ENCODE results near the gene TMEM151B. TPM values are rescaled to one million over a fixed set of nuclear protein-coding genes. Genes with fewer than 3 reads are reported as not detected.
"Not testable (repeated sequence)": the region's sequence is repeated elsewhere in the genome, so short reads cannot be mapped to it uniquely, and the experiment has no call there.

Gene TMEM151B
- total RNA-seq, 1 donor from 2014 or later: 0.13 TPM

- Histone ChIP-seq H4K20me1 (ENCODE audit: low read depth) (peaks cover 27% of the 10 kb centered on the region), H3K79me2 (ENCODE audit: low read depth) (peaks cover 19% of the 10 kb centered on the region), H3K4me2 (no peak overlapping the region), H3K27me3 (no peaks in the 10 kb centered on the region), H2AFZ (replicated peaks) (no peak overlapping the region), H3K4me3 (no peak overlapping the region), H3F3A (ENCODE audit: low read depth) (peaks cover 13% of the 10 kb centered on the region), H3K9ac (no peak overlapping the region), H3K9me3 (ENCODE audit: low read depth) (no peaks in the 10 kb centered on the region), H3K27ac (no peak overlapping the region), H3K4me1 (peaks cover 27% of the 10 kb centered on the region), H3K36me3 (no peaks in the 10 kb centered on the region)
- no peak for DNase-seq (ENCODE audit: low spot score)
- H3K27ac Mint-ChIP-seq: no peak overlapping the region
- TF ChIP-seq, protein P1, sequence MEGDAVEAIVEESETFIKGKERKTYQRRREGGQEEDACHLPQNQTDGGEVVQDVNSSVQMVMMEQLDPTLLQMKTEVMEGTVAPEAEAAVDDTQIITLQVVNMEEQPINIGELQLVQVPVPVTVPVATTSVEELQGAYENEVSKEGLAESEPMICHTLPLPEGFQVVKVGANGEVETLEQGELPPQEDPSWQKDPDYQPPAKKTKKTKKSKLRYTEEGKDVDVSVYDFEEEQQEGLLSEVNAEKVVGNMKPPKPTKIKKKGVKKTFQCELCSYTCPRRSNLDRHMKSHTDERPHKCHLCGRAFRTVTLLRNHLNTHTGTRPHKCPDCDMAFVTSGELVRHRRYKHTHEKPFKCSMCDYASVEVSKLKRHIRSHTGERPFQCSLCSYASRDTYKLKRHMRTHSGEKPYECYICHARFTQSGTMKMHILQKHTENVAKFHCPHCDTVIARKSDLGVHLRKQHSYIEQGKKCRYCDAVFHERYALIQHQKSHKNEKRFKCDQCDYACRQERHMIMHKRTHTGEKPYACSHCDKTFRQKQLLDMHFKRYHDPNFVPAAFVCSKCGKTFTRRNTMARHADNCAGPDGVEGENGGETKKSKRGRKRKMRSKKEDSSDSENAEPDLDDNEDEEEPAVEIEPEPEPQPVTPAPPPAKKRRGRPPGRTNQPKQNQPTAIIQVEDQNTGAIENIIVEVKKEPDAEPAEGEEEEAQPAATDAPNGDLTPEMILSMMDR (IDR thresholded peaks at IDR 0.05): no peak
- TF ChIP-seq EZH2phosphoT487 (IDR thresholded peaks at IDR 0.05) (no peak), EZH2 (IDR thresholded peaks at IDR 0.05) (no peak)
- no peaks in the 10 kb centered on the region for H3K9me3 Mint-ChIP-seq
- H3K4me3 Mint-ChIP-seq: no peak overlapping the region
- peaks cover 6% of the 10 kb centered on the region for H3K27me3 Mint-ChIP-seq (ENCODE audit: insufficient read depth, low read depth)
- H3K4me1 Mint-ChIP-seq: peaks cover 37% of the 10 kb centered on the region
- peaks cover 9% of the 10 kb centered on the region for H3K36me3 Mint-ChIP-seq
Observed at GRCh38 chr6:44230034-44230675, 40.1 kb upstream of the TMEM151B start.

DNA sequence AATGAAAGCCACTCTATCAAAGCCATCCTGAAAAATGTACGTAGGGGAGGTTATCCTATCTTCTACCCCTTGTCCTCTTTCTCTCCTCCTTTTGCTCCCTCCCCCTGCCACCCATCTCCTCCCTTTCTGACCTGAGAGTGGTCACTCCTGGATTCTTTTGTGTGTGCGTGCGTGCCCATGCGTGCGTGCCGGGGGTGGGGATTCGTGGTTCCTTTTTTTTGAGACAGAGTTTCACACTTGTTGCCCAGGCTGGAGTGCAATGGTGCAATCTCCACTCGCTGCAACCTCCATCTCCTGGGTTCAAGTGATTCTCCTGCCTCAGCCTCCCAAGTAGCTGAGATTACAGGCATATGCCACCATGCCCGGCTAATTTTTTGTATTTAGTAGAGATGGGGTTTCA, 38.8 kb upstream of the TMEM151B start:
- H3F3A ChIP-seq (ENCODE audit: low read depth): peaks cover 19% of the 10 kb centered on the region
- not testable (repeated sequence) for H2AFZ ChIP-seq (replicated peaks); H3K27ac ChIP-seq; DNase-seq (ENCODE audit: low spot score); H3K36me3 Mint-ChIP-seq; H3K4me2 ChIP-seq; H3K9me3 Mint-ChIP-seq; H3K36me3 ChIP-seq; H3K27ac Mint-ChIP-seq; H3K9ac ChIP-seq; H3K27me3 ChIP-seq; H3K27me3 Mint-ChIP-seq (ENCODE audit: insufficient read depth, low read depth); H3K79me2 ChIP-seq (ENCODE audit: low read depth); H3K4me3 ChIP-seq; H3K9me3 ChIP-seq (ENCODE audit: low read depth)
- peaks cover 15% of the 10 kb centered on the region for H4K20me1 ChIP-seq (ENCODE audit: low read depth)
- peaks cover 15% of the 10 kb centered on the region for H3K4me1 ChIP-seq
- Mint-ChIP-seq H3K4me3 (peak overlapping the region; percentile 53), H3K4me1 (peaks cover 30% of the 10 kb centered on the region)

DNA sequence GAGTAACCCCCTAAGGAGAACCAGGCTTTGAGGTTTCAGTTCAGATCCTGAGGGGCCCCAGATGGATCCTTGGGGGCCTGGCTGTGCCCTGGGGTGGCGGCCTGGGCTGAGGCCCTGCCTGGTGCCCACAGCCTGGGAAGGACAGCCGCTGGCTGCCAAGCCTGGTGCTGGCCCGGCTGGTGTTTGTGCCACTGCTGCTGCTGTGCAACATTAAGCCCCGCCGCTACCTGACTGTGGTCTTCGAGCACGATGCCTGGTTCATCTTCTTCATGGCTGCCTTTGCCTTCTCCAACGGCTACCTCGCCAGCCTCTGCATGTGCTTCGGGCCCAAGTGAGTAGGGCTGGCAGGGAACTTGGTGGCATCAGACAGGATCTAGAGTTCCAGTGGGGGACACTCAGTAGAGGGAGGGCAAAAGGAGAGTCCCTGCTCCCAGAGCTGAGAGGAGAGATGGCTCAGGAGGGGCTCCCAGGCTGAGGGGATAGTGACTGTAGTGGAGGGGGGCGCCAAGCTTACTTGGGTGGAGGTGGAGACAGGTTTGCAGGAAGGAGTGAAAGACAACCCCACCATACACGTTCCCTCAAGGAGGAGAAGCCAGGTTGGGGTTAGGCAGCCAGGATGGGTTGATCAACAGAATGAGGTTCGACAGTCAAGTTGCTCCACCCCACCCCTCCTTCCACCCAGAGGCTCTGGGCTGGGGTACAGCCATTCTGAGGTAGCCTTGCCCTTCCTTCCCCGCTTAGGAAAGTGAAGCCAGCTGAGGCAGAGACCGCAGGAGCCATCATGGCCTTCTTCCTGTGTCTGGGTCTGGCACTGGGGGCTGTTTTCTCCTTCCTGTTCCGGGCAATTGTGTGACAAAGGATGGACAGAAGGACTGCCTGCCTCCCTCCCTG, 37.3 kb upstream of the TMEM151B start:
- no peak overlapping the region for H3K4me3 ChIP-seq
- H4K20me1 ChIP-seq (ENCODE audit: low read depth): no peaks in the 10 kb centered on the region
- no peaks in the 10 kb centered on the region for H3K9me3 Mint-ChIP-seq
- H3K4me1 Mint-ChIP-seq: peaks cover 24% of the 10 kb centered on the region
- peaks cover 19% of the 10 kb centered on the region for H3F3A ChIP-seq (ENCODE audit: low read depth)
- peaks cover 9% of the 10 kb centered on the region for H3K36me3 Mint-ChIP-seq
- H3K36me3 ChIP-seq: no peaks in the 10 kb centered on the region
- H3K4me2 ChIP-seq: no peak overlapping the region
- no peaks in the 10 kb centered on the region for H3K79me2 ChIP-seq (ENCODE audit: low read depth)
- peak overlapping the region; percentile 53 for H3K27ac Mint-ChIP-seq
- no peak overlapping the region for H3K9ac ChIP-seq
- peaks cover 8% of the 10 kb centered on the region for H3K4me1 ChIP-seq
- TF ChIP-seq, protein P1 (IDR thresholded peaks at IDR 0.05): no peak
- no peak for TF ChIP-seq EZH2 (IDR thresholded peaks at IDR 0.05)
- no peak overlapping the region for H3K27ac ChIP-seq
- H3K27me3 ChIP-seq: no peaks in the 10 kb centered on the region
- no peak for DNase-seq (ENCODE audit: low spot score)
- no peak overlapping the region for H2AFZ ChIP-seq (replicated peaks)
- peaks cover 9% of the 10 kb centered on the region for H3K27me3 Mint-ChIP-seq (ENCODE audit: insufficient read depth, low read depth)
- H3K9me3 ChIP-seq (ENCODE audit: low read depth): no peaks in the 10 kb centered on the region
- H3K4me3 Mint-ChIP-seq: no peak overlapping the region
